NCI-H524 (cell line): Measurements from ENCODE around the gene FGF7.
"Not testable (repeated sequence)": the region's sequence is repeated elsewhere in the genome, so short reads cannot be mapped to it uniquely, and the experiment has no call there.

Experiments used
- DNase-seq, 2 experiments: peaks; one replicate each; lab custom pipeline; 2025; lab: John Stamatoyannopoulos, UW

FGF7 gene

GRCh38 chr15:49492830-49493229 is 69.8 kb downstream of the FGF7 start:
- DNase-seq, result no peak

GRCh38 chr15:49494842-49495241 is 71.8 kb downstream of the FGF7 start:
- no peak for DNase-seq

- DNase-seq, result no peak
Measured at GRCh38 chr15:49495993-49496753, 73.1 kb downstream of the FGF7 start.

GRCh38 chr15:49501586-49501985 is 78.5 kb downstream of the FGF7 start:
- no peak for DNase-seq

- DNase-seq, result no peak
Measured at GRCh38 chr15:49506341-49506740, 83.3 kb downstream of the FGF7 start.

GRCh38 chr15:49507261-49507660 is 84.2 kb downstream of the FGF7 start:
- no peak for DNase-seq

GRCh38 chr15:49512739-49513138 is 89.7 kb downstream of the FGF7 start:
- not testable (repeated sequence) for DNase-seq

GRCh38 chr15:49521802-49522201 is 98.8 kb downstream of the FGF7 start:
- peak in 1 of 2 experiments; percentile 6 for DNase-seq

GRCh38 chr15:49528289-49528688 is 105.2 kb downstream of the FGF7 start:
- DNase-seq, result no peak

- DNase-seq, result no peak
Measured at GRCh38 chr15:49530092-49530491, 107.0 kb downstream of the FGF7 start.
